DMS53 (cell line): ENCODE results near the gene FAT1.
"Not testable (repeated sequence)": the region's sequence is repeated elsewhere in the genome, so short reads cannot be mapped to it uniquely, and the experiment has no call there.

Experiments used
- DNase-seq: peaks from one replicate; lab custom pipeline; 2025; lab: John Stamatoyannopoulos, UW

The FAT1 gene, protein sequence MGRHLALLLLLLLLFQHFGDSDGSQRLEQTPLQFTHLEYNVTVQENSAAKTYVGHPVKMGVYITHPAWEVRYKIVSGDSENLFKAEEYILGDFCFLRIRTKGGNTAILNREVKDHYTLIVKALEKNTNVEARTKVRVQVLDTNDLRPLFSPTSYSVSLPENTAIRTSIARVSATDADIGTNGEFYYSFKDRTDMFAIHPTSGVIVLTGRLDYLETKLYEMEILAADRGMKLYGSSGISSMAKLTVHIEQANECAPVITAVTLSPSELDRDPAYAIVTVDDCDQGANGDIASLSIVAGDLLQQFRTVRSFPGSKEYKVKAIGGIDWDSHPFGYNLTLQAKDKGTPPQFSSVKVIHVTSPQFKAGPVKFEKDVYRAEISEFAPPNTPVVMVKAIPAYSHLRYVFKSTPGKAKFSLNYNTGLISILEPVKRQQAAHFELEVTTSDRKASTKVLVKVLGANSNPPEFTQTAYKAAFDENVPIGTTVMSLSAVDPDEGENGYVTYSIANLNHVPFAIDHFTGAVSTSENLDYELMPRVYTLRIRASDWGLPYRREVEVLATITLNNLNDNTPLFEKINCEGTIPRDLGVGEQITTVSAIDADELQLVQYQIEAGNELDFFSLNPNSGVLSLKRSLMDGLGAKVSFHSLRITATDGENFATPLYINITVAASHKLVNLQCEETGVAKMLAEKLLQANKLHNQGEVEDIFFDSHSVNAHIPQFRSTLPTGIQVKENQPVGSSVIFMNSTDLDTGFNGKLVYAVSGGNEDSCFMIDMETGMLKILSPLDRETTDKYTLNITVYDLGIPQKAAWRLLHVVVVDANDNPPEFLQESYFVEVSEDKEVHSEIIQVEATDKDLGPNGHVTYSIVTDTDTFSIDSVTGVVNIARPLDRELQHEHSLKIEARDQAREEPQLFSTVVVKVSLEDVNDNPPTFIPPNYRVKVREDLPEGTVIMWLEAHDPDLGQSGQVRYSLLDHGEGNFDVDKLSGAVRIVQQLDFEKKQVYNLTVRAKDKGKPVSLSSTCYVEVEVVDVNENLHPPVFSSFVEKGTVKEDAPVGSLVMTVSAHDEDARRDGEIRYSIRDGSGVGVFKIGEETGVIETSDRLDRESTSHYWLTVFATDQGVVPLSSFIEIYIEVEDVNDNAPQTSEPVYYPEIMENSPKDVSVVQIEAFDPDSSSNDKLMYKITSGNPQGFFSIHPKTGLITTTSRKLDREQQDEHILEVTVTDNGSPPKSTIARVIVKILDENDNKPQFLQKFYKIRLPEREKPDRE (N-terminal part only)

DNA sequence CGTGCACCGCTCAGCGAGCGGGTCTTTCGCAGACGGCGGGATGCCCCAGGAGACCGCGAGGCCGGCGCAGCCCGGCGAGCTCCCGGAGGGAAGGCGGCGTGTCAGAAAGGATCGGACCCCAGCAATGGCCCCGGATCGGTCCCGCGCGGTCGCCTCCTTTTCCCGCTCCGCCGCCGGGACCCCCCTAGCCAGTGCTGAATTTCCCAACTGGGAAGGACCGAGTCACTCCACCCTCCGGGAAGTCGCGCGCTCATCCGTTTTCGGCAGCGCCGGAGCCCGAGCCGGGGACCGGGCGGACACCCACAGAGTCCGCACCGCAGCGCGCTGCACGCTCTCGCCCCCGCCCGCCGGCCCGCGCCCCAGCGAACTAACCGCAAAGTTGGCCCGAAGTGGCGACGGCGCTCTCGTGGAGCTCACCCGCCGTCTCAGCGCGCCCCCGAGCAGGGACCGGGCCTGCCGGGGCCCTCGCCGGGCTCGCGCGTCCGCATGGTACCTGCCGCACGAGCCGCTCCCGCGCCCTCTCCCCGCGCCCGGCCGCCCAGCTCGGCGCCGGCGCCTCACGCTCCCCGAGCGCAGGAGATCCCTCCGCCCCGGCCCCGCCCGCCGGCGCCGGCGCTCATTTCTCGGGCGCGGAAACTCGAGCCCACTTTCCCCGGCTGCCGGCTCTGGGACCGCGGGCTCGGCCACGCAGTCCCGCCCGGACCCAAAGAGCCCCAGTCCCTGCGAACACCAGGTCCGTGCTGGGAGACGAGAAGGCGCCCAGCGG is at the start of gene FAT1:
TSS of gene FAT1 (minus strand) at position 565 of the 766 bp plus-strand sequence. CDS start 14,029 bp downstream, outside the sequence.
- peak; percentile 86 for DNase-seq

DNA sequence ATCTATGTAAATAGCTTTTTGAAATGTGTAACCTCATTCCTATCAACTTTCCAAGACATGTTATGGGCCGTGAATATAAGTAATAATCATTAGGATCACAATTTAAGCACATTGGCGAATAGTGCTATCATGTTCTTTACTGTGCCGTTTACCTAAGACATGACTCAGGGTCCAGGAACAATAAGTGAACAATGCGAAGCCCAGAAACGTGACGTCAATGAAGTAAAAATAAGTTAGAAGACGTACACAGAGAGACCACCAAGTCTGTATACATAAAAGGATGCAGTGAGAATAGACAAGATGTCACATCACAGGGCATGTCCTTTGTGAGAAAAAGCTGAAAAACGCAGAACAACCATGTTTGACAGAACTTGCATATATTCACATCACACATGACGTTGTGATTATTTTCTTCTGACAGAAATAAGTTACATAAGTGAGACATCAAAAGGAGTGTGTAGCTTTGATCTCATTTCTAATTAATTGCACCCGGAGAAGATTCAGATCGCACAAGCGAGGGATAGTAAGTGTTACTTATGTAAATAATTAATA is 49.4 kb upstream of the FAT1 start:
- DNase-seq = no peak

DNA sequence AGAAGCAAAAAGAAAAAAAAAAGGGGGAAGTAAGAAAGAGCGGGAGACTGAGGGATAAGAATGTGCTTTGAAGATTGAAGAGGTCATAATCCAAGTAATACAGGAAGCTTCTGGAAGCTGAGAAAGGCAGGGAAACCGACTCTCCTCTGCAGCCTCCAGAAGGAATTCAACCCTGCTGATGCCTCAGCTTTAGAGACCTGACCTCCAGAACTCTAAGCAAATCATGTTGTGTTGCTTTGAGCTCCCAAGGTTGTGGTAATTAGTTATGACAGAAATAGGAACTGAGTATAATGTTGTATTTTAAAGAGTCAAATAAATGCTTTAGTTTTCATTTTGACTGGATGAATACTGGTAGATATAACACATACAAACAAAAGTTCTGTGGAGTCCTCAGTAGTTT is 48.0 kb upstream of the FAT1 start:
- no peak for DNase-seq

DNA sequence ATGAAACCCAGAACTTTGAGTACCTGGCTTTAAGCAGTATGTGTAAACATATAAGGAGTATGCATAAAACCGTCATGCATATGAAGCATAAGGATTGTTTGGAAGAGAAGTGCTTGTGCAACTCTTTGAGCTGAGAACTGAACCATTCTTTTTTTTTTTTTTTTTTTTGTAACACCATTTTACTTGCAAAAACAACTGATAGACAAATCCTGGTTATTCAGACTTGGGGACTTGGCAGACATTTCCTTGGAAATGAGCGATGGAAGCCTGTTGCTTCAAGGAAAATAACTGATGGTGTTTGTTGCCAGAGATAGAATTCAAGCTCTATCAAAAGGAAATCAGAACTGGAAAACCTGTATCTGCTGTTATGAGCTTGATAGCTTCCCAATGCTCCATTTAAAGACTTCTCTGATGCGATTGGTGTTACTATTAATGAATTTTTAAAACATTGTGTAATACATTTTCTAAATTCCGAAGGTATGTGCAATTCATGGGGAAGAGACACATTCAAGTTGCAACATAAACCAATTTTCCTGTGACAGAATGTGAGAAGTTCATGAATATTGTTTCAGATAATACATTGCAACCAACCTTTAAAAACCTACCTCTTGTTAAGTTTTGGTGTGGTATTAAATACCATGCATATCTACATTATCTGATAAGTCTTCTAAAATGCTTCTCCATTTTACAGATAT is 47.0 kb upstream of the FAT1 start:
- DNase-seq = no peak

DNA sequence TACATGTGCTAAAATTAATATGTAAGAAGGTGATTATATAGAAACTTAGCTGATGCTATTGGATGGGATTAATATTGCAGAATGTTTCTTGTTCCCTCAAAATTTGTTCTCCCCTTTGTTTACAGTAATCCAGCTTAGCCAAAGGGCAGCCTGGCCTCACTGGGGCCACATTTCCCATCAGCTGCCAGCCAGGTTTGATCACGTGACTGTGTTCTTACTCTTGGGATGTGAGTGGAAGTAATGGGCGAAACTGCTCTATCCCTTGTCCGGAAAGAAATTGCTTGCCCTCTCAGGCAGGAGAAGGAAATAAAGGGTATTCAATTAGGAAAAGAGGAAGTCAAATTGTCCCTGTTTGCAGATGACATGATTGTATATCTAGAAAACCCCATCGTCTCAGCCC is 44.1 kb upstream of the FAT1 start:
- no peak for DNase-seq

DNA sequence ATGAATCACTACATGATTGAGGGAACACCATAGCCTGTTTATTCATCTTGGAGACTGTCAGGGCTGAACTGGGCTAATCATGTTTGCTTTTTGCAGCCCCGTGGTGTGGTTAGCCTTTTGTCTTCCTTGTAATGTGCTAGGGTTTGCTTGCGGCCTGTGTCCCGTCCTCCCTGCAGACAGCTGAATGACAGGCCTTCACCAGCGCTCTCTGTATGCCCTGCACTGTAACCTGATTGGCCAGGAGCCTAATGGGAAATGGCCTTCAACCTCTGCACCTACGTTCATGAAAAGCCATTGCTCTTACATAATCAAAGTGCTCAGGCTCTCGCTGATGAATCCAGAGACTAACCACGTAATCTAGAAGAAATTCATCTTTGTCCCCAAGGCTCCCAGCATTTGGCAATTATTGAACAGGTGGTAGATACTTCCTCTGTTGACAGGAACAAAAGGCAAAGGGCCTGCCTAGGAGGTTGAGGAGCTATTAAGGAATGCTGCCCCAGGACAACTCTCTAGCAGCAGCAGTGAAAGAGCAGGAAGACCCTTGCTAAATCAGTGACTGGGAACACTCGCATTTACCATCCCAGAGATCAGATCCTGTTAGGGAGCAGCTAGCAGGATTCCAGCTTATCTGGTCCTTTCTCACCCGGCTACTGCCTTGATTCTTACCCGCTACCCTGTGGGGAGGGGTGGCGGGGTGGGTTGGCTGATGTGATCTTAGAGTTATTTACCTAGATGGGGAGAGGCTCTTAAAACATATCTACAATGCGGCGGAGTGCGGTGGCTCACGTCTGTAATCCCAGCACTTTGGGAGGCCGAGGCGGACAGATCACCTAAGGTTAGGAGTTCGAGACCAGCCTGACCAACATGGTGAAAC is 42.3 kb upstream of the FAT1 start:
- no peak for DNase-seq

DNA sequence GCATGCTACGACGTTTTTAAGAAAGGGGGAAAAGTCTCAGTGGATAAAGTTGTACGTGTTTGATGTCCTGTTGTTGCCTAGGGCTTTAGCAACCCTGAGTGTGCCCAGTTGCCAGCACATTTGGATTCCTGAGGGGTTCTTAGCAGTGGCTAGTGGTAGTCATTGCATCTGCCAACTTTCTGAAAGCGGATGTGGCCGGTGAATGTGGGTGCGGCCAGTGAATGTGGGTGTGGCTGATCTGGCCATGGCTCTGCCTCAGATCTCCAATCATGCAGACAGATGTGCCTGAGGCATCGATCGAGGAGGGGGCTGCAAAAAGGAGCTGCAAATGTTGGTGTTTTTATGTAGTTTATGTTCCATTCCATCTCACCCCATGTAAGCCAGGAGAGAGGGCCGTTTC is 41.5 kb upstream of the FAT1 start:
- DNase-seq = peak; percentile 3

DNA sequence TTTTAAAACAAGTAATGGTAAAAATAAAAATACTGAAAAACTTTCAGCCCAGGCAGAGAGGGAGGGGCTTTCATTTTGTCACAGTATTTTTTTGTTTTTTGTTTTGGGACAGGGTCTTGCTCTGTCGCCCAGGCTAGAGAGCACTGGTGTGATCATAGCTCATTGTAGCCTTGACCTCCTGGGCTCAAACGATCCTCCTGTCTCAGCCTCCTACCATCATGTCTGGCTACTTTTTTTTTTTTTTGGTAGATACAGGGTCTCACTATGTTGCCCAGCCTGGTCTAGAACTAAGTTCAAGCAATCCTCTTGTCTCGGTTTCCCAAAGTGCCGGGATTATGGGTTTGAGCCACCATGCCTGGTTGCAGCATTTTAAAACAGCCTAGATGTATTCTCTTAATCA is 40.8 kb upstream of the FAT1 start:
- DNase-seq = no peak

DNA sequence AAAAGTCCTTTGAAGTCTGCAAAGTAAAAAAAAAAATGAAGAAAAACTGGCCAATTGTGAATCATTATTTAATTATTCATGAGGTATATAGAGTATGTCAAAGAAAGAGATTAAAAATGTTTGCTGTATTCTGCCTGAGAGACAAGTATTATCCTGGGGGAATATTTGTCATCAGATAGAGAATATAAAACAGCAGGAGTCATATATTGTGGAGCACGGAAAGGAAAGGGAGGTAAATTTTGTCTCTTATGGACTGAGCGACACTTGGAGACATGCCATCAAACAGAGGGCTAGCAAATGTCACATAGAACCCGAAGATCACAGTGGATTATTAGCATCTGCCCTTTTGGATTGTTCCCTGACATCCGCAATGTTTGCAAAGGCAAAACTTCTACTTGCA is 39.2 kb upstream of the FAT1 start:
- no peak for DNase-seq

DNA sequence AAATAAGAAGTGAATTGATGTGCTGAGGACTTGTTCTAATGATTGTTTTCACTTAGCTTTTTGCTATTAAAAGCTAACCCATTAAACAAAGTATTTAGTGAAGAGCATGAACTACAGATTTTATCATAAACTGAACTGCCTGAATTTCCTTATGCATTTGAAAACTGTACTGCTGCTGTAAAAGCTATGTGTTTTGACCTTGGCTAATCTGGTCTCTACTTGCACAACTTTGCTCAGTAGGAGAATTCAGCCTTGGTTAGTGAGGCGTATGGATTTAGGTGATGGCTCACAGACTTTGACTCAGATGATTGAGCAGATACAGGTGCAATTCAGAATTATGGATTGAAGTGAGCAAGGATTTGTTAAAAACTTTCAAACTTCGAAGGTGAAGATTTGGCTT is 38.7 kb upstream of the FAT1 start:
- no peak for DNase-seq

DNA sequence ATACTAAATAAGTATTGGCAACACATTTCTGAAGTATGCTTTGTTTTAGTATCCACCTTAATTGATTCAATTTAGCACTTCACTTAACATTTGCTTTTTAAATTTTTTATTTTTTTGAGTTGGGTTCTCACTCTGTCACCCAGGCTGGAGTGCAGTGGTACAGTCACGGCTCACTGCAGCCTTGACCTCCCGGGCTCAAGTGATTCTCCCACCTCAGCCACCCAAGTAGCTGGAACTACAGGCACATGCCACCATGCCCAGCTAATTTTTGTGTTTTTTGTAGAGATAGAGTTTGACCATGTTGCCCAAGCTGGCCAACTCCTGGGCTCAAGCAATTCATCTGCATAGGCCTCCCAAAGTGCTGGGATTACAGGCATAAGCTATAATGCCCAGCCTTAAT is 38.3 kb upstream of the FAT1 start:
- not testable (repeated sequence) for DNase-seq

DNA sequence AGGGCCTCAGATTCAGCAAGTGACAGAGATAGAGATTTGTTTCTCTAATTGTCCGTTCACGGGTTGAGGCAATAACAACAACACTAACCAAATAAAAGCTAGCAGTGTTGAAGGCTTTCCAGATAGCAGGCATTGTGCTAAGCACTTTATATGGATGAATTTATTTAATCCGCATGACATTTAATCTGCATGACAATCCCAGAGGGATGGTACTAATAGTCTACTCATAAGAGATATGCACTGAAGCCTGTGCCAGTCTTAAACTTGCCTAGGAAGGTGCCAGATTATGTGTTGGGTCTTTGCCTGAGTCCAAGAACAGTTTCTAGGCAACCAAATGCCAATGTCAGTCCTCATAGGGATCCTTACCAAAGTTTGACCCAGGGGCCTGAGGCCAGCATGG is 37.7 kb upstream of the FAT1 start:
- no peak for DNase-seq

DNA sequence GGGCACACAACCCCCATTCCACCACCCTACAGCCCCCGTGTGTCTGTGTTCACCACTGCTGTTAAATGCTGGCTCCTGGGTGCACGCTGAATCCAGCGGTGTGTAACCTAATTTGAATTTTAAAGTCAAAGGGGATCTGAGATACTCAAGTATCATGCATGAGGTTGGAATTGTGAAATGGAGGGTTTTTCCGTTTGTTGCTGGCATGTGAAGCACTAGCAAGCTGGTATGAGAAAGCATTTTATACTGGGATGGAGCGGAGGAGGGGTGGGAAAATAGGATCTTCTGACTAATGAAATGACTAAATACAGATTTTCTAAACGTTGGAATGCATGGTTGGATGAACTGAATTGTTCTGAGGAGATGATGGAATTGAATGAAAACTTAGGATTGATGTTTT is 36.9 kb upstream of the FAT1 start:
- DNase-seq = no peak

DNA sequence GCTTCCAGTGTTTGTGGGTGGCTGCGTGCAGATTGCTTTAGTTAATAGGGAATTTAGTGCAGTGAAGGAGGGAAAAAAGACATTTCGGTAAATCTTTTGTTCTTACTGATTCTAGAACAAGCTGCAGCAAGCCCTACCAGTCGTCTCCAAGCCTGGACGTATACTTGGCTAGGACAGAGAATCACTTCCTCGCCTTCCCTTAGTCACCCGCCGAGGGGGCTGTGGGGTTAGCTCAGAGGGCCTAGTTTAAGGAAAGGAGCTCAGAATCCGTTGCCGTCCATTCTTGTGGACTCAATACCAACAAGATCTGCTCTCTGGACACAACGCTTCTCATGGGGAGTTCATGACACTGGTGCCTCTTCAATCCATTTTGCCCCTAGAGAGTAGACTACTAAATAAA is 36.3 kb upstream of the FAT1 start:
- DNase-seq = no peak

DNA sequence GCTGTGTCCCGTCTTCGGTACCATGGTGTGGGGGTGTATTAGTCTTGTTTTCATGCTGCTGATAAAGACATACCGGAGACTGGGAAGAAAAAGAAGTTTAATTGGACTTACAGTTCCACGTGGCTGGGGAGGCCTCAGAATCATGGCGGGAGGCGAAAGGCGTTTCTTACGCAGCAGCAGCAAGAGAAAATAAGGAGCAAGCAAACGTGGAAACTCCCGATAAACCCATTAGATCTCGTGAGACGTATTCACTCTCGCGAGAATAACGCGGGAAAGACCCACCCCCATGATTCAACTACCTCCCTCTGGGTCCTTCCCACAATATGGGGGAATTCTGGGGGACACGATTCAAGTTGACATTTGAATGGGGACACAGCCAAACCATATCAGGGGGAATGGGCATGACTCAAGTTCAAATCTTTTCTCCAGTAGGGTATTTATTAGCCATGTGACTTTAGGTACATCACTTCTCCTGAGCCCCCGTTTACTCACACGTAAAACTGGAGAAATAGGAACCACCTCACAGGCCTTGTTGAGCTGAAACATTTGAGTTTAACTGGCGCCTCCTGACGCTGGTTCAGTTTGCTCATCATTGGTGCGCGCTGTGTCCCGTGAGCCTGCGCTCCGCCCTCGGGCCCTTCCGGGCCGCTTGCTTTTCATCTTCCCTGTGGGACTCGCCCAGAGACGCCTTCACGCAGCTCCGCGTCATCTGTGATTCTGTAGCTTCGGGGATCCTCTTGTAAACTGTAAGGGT is 35.5 kb upstream of the FAT1 start:
- DNase-seq = no peak

DNA sequence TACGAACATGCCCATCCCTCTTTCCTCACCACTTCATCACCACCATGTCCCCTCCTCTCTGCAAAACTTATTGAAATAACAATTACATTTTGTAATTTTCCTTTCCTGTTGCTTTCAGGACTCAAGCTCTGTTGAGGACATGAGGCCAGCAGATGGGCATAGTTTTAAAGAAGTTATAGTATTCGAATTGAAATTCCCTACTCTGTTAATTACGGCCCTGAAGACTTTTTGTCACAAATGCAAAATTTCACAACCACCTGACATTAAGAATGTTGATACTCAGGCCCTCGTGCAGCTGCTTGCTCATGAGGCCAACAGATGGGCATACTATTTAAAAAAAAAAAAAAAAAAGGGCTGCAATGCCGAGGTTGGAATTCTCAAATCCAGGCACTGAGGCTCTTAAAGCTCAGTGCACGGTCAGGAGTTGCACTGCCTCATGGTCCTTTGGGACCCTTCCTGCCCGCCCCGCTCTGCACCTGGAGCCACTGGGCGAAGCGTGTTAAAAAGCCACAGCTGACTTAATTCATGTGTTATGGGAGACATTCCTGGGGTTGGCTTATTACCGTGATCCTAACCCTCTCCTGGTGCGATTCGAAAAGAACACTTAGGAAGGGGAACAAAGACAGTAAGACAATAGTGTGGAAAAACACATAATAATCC is 34.2 kb upstream of the FAT1 start:
- DNase-seq = no peak

DNA sequence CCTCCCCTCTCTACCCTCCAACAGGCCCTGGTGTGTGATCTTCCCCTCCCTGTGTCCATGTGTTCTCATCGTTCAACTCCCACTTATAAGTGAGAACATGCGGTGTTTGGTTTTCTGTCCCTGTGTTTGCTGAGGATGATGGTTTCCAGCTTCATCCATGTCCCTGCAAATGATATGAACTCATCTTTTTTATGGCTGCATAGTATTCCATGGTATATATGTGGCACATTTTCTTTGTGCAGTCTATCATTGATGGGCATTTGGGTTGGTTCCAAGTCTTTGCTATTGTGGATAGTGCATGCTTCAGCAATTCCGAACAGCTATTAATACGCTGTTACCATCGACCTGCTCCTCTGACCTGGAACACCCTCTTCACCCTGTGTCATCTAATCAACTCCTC is 32.9 kb upstream of the FAT1 start:
- not testable (repeated sequence) for DNase-seq
